ENCODE results near the gene SLC35E1. TPM values are rescaled to one million over a fixed set of nuclear protein-coding genes. Genes with fewer than 3 reads are reported as not detected.

SLC35E1 gene
- total RNA-seq, 1 donor from 2014 or later: 62.3 TPM

Other genes with a start within 250 kb of the SLC35E1 start
- gene KLF2, start 247.6 kb downstream of the SLC35E1 start, total RNA-seq: 56.1 TPM
- 51.9 TPM for gene EPS15L1, start 100.4 kb downstream of the SLC35E1 start, total RNA-seq
- not detected for gene CALR3, start 76.2 kb downstream of the SLC35E1 start, total RNA-seq
- 5.2 TPM for gene C19orf44, start 76.0 kb downstream of the SLC35E1 start, total RNA-seq
- 56.9 TPM for gene CHERP, start 30.0 kb downstream of the SLC35E1 start, total RNA-seq
- gene MED26, start 55.8 kb upstream of the SLC35E1 start, total RNA-seq: 14.1 TPM
- gene SMIM7, start 87.7 kb upstream of the SLC35E1 start, total RNA-seq: 117 TPM
- gene TMEM38A, start 88.7 kb upstream of the SLC35E1 start, total RNA-seq: 3.2 TPM
- gene NWD1, start 147.4 kb upstream of the SLC35E1 start, total RNA-seq: 2.2 TPM